K562 (cell line): ENCODE measurements around the gene KRTAP8-1. TPM values are rescaled to one million over a fixed set of nuclear protein-coding genes. Genes with fewer than 3 reads are reported as not detected.

ENCODE experiments used
- ATAC-seq: fragments of 200-7000 bp; cut with Tn5 transposase; 3 replicates; pipeline ENCODE4 v1.9.1; 2020; ENCODE audit warnings: moderate library complexity
- BruUV-seq: library from RNA; stranded (reverse); fragments of 400-500 nt; replicated peaks from 2 replicates; lab custom pipeline; 2021; lab: Mats Ljungman, UMichigan
- CTCF ChIA-PET: fragments of 300-600 bp; formaldehyde crosslinking; extraction: SDS; loops from one replicate; lab custom pipeline; 2021; ENCODE audit warnings: low intra/inter-chr PET ratio; lab: Yijun Ruan, JAX
- POLR2A ChIA-PET: fragments of 300-600, 350-650 bp; sonication (Branson Sonifier 250); formaldehyde crosslinking; extraction: SDS; loops from one replicate; lab custom pipeline; 2021; ENCODE audit warnings: antibody characterized with exemption, inconsistent platforms; lab: Yijun Ruan, JAX
- DNase-seq, 4 experiments: peaks; one replicate each; pipeline versions ENCODE4 v3.0.0 to v3.0.0-alpha.2; 2011 to 2018; ENCODE audit warnings: low spot score in 3 of 4, mixed read lengths in 3 of 4; ENCODE audit errors: extremely low read depth in 1 of 4
- FAIRE-seq: peaks from 2 replicates; lab custom pipeline; 2011; peaks lifted over from hg19 to GRCh38; lab: Jason Lieb, UNC
- H2AFZ ChIP-seq: 2 replicates; pipeline ENCODE4 v1.6.0; 2011; ENCODE audit warnings: low read depth, low read length, control low read depth, inconsistent platforms
- H3K27ac ChIP-seq: fragments of 200-600 bp; 3 replicates; pipeline ENCODE4 v1.8.0; 2011; ENCODE audit warnings: low read depth, mild to moderate bottlenecking, control low read depth, inconsistent platforms, low read length, moderate library complexity, mixed read lengths; ENCODE audit errors: extremely low read depth
- H3K27me3 ChIP-seq, 2 experiments: fragments of 300-600 bp in 1 of 2; 2 replicates in 1 of 2; 3 replicates in 1 of 2; pipeline versions ENCODE4 v1.6.0 to v1.8.0; 2011; ENCODE audit warnings: inconsistent platforms in 2 of 2, low read length in 2 of 2, mild to moderate bottlenecking in 1 of 2, mixed read lengths in 1 of 2, moderate library complexity in 1 of 2; ENCODE audit not compliant: control insufficient read depth in 2 of 2, insufficient read depth in 2 of 2
- H3K36me3 ChIP-seq: fragments of 300-600 bp; 3 replicates; pipeline ENCODE4 v1.8.0; 2011; ENCODE audit warnings: mild to moderate bottlenecking, low read length, inconsistent platforms; ENCODE audit not compliant: control insufficient read depth, insufficient read depth
- H3K4me1 ChIP-seq, 2 experiments: fragments of 200-600 bp in 1 of 2; replicated peaks in 1 of 2; 2 replicates in 1 of 2; 3 replicates in 1 of 2; pipeline versions ENCODE4 v1.5.1 to v1.8.0; 2011; ENCODE audit warnings: inconsistent platforms in 2 of 2, low read length in 2 of 2, mild to moderate bottlenecking in 1 of 2, mixed read lengths in 1 of 2, moderate library complexity in 1 of 2; ENCODE audit not compliant: control insufficient read depth in 2 of 2, insufficient read depth in 2 of 2
- H3K4me2 ChIP-seq: 2 replicates; pipeline ENCODE4 v1.6.1; 2011; ENCODE audit warnings: low read length, control low read depth, inconsistent platforms, mixed read lengths; ENCODE audit not compliant: insufficient read depth
- H3K4me3 ChIP-seq: fragments of 200-600 bp; sonication (generic), shearing (Covaris generic); 2 replicates; pipeline ENCODE4 v1.5.1; 2016; ENCODE audit warnings: control low read depth, inconsistent platforms
- H3K79me2 ChIP-seq: fragments of 200-600 bp; 3 replicates; pipeline ENCODE4 v1.8.0; 2011; ENCODE audit warnings: low read length, inconsistent platforms; ENCODE audit not compliant: control insufficient read depth, insufficient read depth
- H3K9ac ChIP-seq, 2 experiments: 2 replicates each; pipeline versions ENCODE4 v1.6.0 to v1.6.1; 2011; ENCODE audit warnings: low read depth in 2 of 2, low read length in 2 of 2, control low read depth in 1 of 2, inconsistent platforms in 1 of 2, mild to moderate bottlenecking in 1 of 2, mixed read lengths in 1 of 2; ENCODE audit not compliant: insufficient read depth in 1 of 2
- H3K9me1 ChIP-seq: one replicate; pipeline ENCODE4 v1.6.0; 2011; ENCODE audit warnings: inconsistent platforms, mild to moderate bottlenecking, low read length, moderate library complexity; ENCODE audit not compliant: control insufficient read depth, insufficient read depth
- H3K9me3 ChIP-seq: replicated peaks from 2 replicates; pipeline ENCODE4 v1.5.1; 2011; ENCODE audit warnings: low read depth, low read length, inconsistent platforms; ENCODE audit not compliant: control insufficient read depth, insufficient read depth
- H4K20me1 ChIP-seq: replicated peaks from 2 replicates; pipeline ENCODE4 v1.6.1; 2011; ENCODE audit warnings: low read length, inconsistent platforms, mixed read lengths; ENCODE audit not compliant: control insufficient read depth, insufficient read depth
- CBFA2T3 ChIP-seq: fragments of 450-650 bp; IDR thresholded peaks from 2 replicates; pipeline ENCODE4 v1.6.1; 2017
- E2F8 ChIP-seq: fragments of 450-650 bp; IDR thresholded peaks from 2 replicates; pipeline ENCODE4 v1.7.1; 2018; ENCODE audit warnings: mild to moderate bottlenecking, low read depth; ENCODE audit not compliant: partially characterized antibody
- FOXK1 ChIP-seq: sonication (generic); formaldehyde crosslinking; IDR thresholded peaks from 2 replicates; pipeline ENCODE4 v1.8.0; 2022; ENCODE audit warnings: missing genetic modification reagents, mild to moderate bottlenecking, borderline replicate concordance
- HDAC8 ChIP-seq: fragments of 450-650 bp; IDR thresholded peaks from 2 replicates; pipeline ENCODE4 v1.6.1; 2016; ENCODE audit warnings: mild to moderate bottlenecking, missing genetic modification characterization, moderate library complexity, missing compliant biosample characterization
- JUN ChIP-seq, 2 experiments: sonication (generic) in 1 of 2; formaldehyde crosslinking in 1 of 2; IDR thresholded peaks; 2 replicates each; pipeline versions ENCODE4 v1.6.1 to v1.8.0; 2012 to 2022; ENCODE audit warnings: borderline replicate concordance in 2 of 2, mild to moderate bottlenecking in 2 of 2, improper control_type of control experiment in 1 of 2, low read depth in 1 of 2, low read length in 1 of 2, missing genetic modification reagents in 1 of 2
- KAT8 ChIP-seq: fragments of 450-650 bp; IDR thresholded peaks from 2 replicates; pipeline ENCODE4 v1.6.1; 2016; ENCODE audit warnings: low read depth, mild to moderate bottlenecking
- NCOA6 ChIP-seq: fragments of 450-650 bp; IDR thresholded peaks from 2 replicates; pipeline ENCODE4 v1.6.1; 2017; ENCODE audit warnings: mild to moderate bottlenecking
- NEUROD1 ChIP-seq: fragments of 150-350 bp; IDR thresholded peaks from 2 replicates; pipeline ENCODE4 v1.6.1; 2014; ENCODE audit warnings: borderline replicate concordance, low read length, low read depth; ENCODE audit not compliant: partially characterized antibody
- NR3C1 ChIP-seq: sonication (generic); formaldehyde crosslinking; IDR thresholded peaks from 2 replicates; pipeline ENCODE4 v1.8.1; 2022; ENCODE audit warnings: missing genetic modification reagents
- POLR2AphosphoS2 ChIP-seq: IDR thresholded peaks from 2 replicates; pipeline ENCODE4 v1.6.1; 2012; ENCODE audit warnings: low read length, improper control_type of control experiment
- POLR2AphosphoS5 ChIP-seq: IDR thresholded peaks from 2 replicates; pipeline ENCODE4 v1.6.1; 2011; ENCODE audit warnings: mild to moderate bottlenecking, low read depth, low read length, moderate library complexity; ENCODE audit not compliant: control insufficient read depth, insufficient read depth
- RAD21 ChIP-seq, 2 experiments: fragments of 250-450 bp in 1 of 2; fragments of 450-650 bp in 1 of 2; sonication (Bioruptor Pico) in 1 of 2; formaldehyde crosslinking in 1 of 2; IDR thresholded peaks in 1 of 2; conservative IDR thresholded peaks in 1 of 2; 2 replicates each; pipeline versions ENCODE4 v1.4.0 to v1.8.0; 2020 to 2022; ENCODE audit warnings: mild to moderate bottlenecking in 2 of 2, moderate library complexity in 1 of 2
- TCF7 ChIP-seq: sonication (generic); IDR thresholded peaks from 2 replicates; pipeline ENCODE4 v1.6.1; 2016; ENCODE audit warnings: antibody characterized with exemption, borderline replicate concordance
- ZBTB12 ChIP-seq: fragments of 250-450 bp; sonication (Bioruptor Pico); IDR thresholded peaks from 2 replicates; pipeline ENCODE4 v1.4.0; 2020
- ZFP36 ChIP-seq: fragments of 150-350 bp; IDR thresholded peaks from 2 replicates; pipeline ENCODE4 v1.6.1; 2018; ENCODE audit warnings: low read length, low read depth; ENCODE audit not compliant: partially characterized antibody
- ZNF121 ChIP-seq: sonication (generic); formaldehyde crosslinking; conservative IDR thresholded peaks from 2 replicates; pipeline ENCODE4 v1.8.0; 2022; ENCODE audit warnings: missing genetic modification reagents
- ZNF239 ChIP-seq: fragments of 250-450 bp; sonication (Bioruptor Pico); IDR thresholded peaks from 2 replicates; pipeline ENCODE4 v1.4.0; 2020; ENCODE audit warnings: mild to moderate bottlenecking
- ZNF398 ChIP-seq: fragments of 250-450 bp; sonication (Bioruptor Pico); IDR thresholded peaks from 2 replicates; pipeline ENCODE4 v1.8.0; 2021; ENCODE audit warnings: moderate library complexity, mild to moderate bottlenecking, inconsistent platforms
- WGBS: fragments of 100-300 bp; shearing (Covaris generic); methylation state at CpG from one replicate; pipeline ENCODE4 v1.1.6; 2016; ENCODE audit warnings: low coverage, mixed read lengths; ENCODE audit not compliant: insufficient coverage; ENCODE audit errors: missing lambda C conversion rate; 5-methylcytosine and 5-hydroxymethylcytosine counted together
- in situ Hi-C: fragments of 300-500 bp; cut with MboI; formaldehyde crosslinking; loops from 4 replicates; pipeline ENCODE4 v1.15.0; 2018; ENCODE audit warnings: inconsistent platforms, mixed read lengths
- intact Hi-C: fragments of 100-400 bp; cut with micrococcal nuclease; formaldehyde crosslinking; loops from 2 replicates; pipeline ENCODE4 v1.14.2; 2022
- polyA plus RNA-seq, 8 experiments: library from polyadenylated mRNA; depleted of rRNA in 4 of 8; stranded (reverse) in 5 of 8; unstranded in 3 of 8; fragments of >200 nt; fragmentation: Nextera tagmentation in 2 of 8; fragmentation: Illumina TruSeq in 1 of 8; extraction: Ambion mirVana in 2 of 8; extraction: Trizol in 1 of 8; gene quantifications; 2 replicates each; pipeline versions ENCODE4 v1.2.1 to v1.2.3, GENCODE V29; 2011 to 2014; ENCODE audit warnings: inconsistent platforms in 1 of 8, missing spikeins in 1 of 8
- total RNA-seq, 7 experiments: library from RNA; depleted of rRNA in 6 of 7; stranded (reverse); fragments of >200 nt in 6 of 7; fragmentation: Illumina TruSeq in 2 of 7; extraction: Trizol in 2 of 7; gene quantifications; 2 replicates each; pipeline versions ENCODE4 v1.2.1 to v1.2.3, GENCODE V29; 2011 to 2021; ENCODE audit warnings: low replicate concordance in 1 of 7

KRTAP8-1 gene
- total and polyA plus RNA-seq, 9 of the 15 experiments (the other 6 are each of a cell fraction or from before 2014, with no cell fraction given) = not detected

- no peaks in the 10 kb centered on the region for H3K9me1 ChIP-seq
- H2AFZ ChIP-seq = no peak overlapping the region
- in situ Hi-C loops (no loop called here), intact Hi-C loops (no loop called here)
- H3K9me3 ChIP-seq = no peaks in the 10 kb centered on the region; the same call in 1 of the 2 replicates
- ATAC-seq (no peak), DNase-seq (no peak), FAIRE-seq (no peak)
- no peaks in the 10 kb centered on the region for H3K79me2 ChIP-seq
- no peaks in the 10 kb centered on the region for H3K4me1 ChIP-seq
- H3K4me2 ChIP-seq = no peak overlapping the region
- BruUV-seq = no TSS peak
- no peak overlapping the region for H3K9ac ChIP-seq
- no peaks in the 10 kb centered on the region for H3K36me3 ChIP-seq
- ChIA-PET POLR2A (no interaction called here), CTCF (no interaction called here)
- no peak for TF ChIP-seq RAD21 (CRISPR knock-in tag; conservative IDR thresholded peaks at IDR 0.05 in 1 of 2, IDR thresholded peaks at IDR 0.05 in 1 of 2)
- no peak for TF ChIP-seq TCF7
- no peak for TF ChIP-seq NEUROD1
- no peak for TF ChIP-seq ZFP36
- TF ChIP-seq KAT8 = no peak
- TF ChIP-seq ZNF239 (CRISPR knock-in tag) = no peak
- no peak for TF ChIP-seq ZBTB12
- TF ChIP-seq FOXK1 = no peak
- no peak for TF ChIP-seq NCOA6
- no peak for TF ChIP-seq ZNF121
- no peak for TF ChIP-seq POLR2AphosphoS5
- no peak for TF ChIP-seq ZNF398 (CRISPR knock-in tag)
- no peak for TF ChIP-seq POLR2AphosphoS2
- TF ChIP-seq E2F8 = no peak
- no peak for TF ChIP-seq NR3C1 (CRISPR knock-in tag)
- TF ChIP-seq CBFA2T3 = no peak
- no peak for TF ChIP-seq HDAC8
- no peak for TF ChIP-seq JUN (IDR thresholded peaks at IDR 0.05; ENCODE audit: borderline replicate concordance, low read depth, low read length)
- TF ChIP-seq JUN (CRISPR knock-in tag; IDR thresholded peaks at IDR 0.05; ENCODE audit: borderline replicate concordance) = no peak
- 0% methylated on average over 1 of the region's 1 CpG for WGBS
- H3K27ac ChIP-seq = no peak overlapping the region
- no peaks in the 10 kb centered on the region for H3K27me3 ChIP-seq
- H4K20me1 ChIP-seq = no peaks in the 10 kb centered on the region
- no peak overlapping the region for H3K4me3 ChIP-seq
These were observed 12.5 kb downstream of the KRTAP8-1 start for GRCh38 chr21:30800605-30801004.
